ENCODE measurements around the gene FAM181A.

GRCh38 chr14:93974833-93975232 is 47.7 kb downstream of the FAM181A start:
- TF ChIP-seq, protein P1, sequence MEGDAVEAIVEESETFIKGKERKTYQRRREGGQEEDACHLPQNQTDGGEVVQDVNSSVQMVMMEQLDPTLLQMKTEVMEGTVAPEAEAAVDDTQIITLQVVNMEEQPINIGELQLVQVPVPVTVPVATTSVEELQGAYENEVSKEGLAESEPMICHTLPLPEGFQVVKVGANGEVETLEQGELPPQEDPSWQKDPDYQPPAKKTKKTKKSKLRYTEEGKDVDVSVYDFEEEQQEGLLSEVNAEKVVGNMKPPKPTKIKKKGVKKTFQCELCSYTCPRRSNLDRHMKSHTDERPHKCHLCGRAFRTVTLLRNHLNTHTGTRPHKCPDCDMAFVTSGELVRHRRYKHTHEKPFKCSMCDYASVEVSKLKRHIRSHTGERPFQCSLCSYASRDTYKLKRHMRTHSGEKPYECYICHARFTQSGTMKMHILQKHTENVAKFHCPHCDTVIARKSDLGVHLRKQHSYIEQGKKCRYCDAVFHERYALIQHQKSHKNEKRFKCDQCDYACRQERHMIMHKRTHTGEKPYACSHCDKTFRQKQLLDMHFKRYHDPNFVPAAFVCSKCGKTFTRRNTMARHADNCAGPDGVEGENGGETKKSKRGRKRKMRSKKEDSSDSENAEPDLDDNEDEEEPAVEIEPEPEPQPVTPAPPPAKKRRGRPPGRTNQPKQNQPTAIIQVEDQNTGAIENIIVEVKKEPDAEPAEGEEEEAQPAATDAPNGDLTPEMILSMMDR (IDR thresholded peaks at IDR 0.05) = no peak
- TF ChIP-seq REST (IDR thresholded peaks at IDR 0.05; ENCODE audit: insufficient read depth in 1 of 2, low read depth in 2 of 2, low read length in 1 of 2) (no peak), TCF7L2 (IDR thresholded peaks at IDR 0.05; ENCODE audit: low read depth, low read length) (no peak), SIN3A (IDR thresholded peaks at IDR 0.05; ENCODE audit: borderline replicate concordance, insufficient read depth, low read depth, low read length) (no peak), POLR2AphosphoS5 (IDR thresholded peaks at IDR 0.05; ENCODE audit: low read depth, low read length) (no peak)

Measured in Panc1 (cell line).